ENCODE results near the gene IFNL2.

GRCh38 chr19:39247701-39248664, 20.2 kb upstream of the IFNL2 start:
- TF ChIP-seq SUZ12 (IDR thresholded peaks at IDR 0.05; ENCODE audit: extremely low read depth, insufficient read depth, insufficient read length) (no peak), YY1 (IDR thresholded peaks at IDR 0.05; ENCODE audit: insufficient read depth, insufficient read length) (no peak)

Data from NT2/D1 (cell line).